ENCODE data around the gene TRIM44. TPM values are rescaled to one million over a fixed set of nuclear protein-coding genes. Genes with fewer than 3 reads are reported as not detected.

Gene TRIM44
- total RNA-seq, 1 experiment from 2014 or later = 81.4 TPM

DNA sequence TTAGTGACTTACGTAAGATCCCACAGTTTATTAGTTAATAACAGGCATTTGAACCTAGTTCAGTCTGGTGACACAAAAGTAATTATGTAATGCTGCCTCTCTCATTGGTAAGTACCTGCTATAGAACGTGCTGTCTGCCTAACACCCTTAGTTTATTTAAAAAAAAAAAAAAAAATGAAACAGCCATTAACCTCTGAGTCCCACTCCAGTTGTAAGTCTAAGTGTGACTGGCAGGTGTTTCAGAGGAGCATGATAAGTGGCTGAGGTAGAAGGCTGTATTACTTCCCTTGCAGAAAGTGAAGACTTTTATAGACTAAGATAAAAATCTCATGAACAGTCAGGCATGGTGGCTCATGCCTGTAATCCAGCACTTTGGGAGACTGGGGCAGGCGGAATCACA is 140.5 kb downstream of the TRIM44 start:
- POLR2A ChIA-PET = no interaction called here
- no peaks in the 10 kb centered on the region for H3K27me3 Mint-ChIP-seq (ENCODE audit: insufficient read depth, unreplicated experiment)
- intact Hi-C loops (cut with micrococcal nuclease; ENCODE audit: unreplicated experiment) = no loop called here
- H3K4me3 Mint-ChIP-seq (ENCODE audit: unreplicated experiment) = no peak overlapping the region
- Histone ChIP-seq H3K27me3 (replicated peaks; ENCODE audit: control insufficient read depth, insufficient read depth, low read length) (no peaks in the 10 kb centered on the region), H3K9me3 (no peaks in the 10 kb centered on the region), H3K4me3 (ENCODE audit: low read depth, low read length) (no peak overlapping the region), H3K4me1 (0 out of 2 replicates have a peak, but pooled peaks cover 2% of the 10 kb centered on the region), H3K36me3 (ENCODE audit: control insufficient read depth, insufficient read depth, low read length) (no peaks in the 10 kb centered on the region)
- DNase-seq = no peak
- H3K36me3 Mint-ChIP-seq (ENCODE audit: insufficient read depth, unreplicated experiment) = peaks cover 32% of the 10 kb centered on the region
- H3K9me3 Mint-ChIP-seq (ENCODE audit: unreplicated experiment) = peaks cover 9% of the 10 kb centered on the region
- no peaks in the 10 kb centered on the region for H3K4me1 Mint-ChIP-seq (ENCODE audit: low read depth, unreplicated experiment)
- no TSS peak for BruUV-seq (replicated peaks)
- CTCF ChIA-PET = interaction anchor here (5.8 kb wide), 1 partner anchor 19 kb away, joined by 19 read pairs; no protein-coding TSS in a partner anchor
- H3K27ac Mint-ChIP-seq (ENCODE audit: unreplicated experiment) = no peak overlapping the region
- TF ChIP-seq, protein P1, sequence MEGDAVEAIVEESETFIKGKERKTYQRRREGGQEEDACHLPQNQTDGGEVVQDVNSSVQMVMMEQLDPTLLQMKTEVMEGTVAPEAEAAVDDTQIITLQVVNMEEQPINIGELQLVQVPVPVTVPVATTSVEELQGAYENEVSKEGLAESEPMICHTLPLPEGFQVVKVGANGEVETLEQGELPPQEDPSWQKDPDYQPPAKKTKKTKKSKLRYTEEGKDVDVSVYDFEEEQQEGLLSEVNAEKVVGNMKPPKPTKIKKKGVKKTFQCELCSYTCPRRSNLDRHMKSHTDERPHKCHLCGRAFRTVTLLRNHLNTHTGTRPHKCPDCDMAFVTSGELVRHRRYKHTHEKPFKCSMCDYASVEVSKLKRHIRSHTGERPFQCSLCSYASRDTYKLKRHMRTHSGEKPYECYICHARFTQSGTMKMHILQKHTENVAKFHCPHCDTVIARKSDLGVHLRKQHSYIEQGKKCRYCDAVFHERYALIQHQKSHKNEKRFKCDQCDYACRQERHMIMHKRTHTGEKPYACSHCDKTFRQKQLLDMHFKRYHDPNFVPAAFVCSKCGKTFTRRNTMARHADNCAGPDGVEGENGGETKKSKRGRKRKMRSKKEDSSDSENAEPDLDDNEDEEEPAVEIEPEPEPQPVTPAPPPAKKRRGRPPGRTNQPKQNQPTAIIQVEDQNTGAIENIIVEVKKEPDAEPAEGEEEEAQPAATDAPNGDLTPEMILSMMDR (IDR thresholded peaks at IDR 0.05; ENCODE audit: insufficient read depth in 1 of 2, low read depth in 1 of 2, low read length in 1 of 2, severe bottlenecking in 1 of 2, unreplicated experiment in 1 of 2) = no peak

DNA sequence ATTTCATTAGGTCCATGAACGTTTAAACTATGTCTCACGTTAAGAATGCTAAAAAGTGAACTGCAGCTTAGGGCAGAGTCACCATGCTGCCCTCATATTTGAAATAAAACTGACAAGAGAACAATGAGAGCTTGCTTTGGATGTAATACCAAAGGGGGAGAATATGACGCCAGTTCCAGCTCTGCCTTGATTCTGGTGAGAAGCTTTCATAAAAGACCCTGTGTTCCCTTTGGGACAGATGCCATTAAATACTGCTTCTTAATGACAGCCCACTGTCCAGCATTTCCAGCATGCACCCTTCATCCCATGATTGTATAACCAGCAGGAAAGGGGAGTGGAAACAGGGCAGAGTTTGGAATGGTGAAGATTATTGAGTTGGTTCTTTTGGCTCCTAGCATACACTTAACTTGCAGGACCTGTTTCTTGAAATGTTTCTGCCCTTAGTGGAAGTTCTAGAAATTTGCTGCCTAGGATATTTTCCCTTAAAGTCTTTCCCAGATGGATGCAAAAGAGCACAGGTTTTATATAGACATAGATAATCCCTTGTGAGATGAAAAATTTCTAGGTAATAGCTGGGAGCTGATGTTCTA is 142.0 kb downstream of the TRIM44 start:
- no TSS peak for BruUV-seq (replicated peaks)
- TF ChIP-seq, protein P1 (IDR thresholded peaks at IDR 0.05; ENCODE audit: insufficient read depth in 1 of 2, low read depth in 1 of 2, low read length in 1 of 2, severe bottlenecking in 1 of 2, unreplicated experiment in 1 of 2) = no peak
- peaks cover 3% of the 10 kb centered on the region for H3K9me3 Mint-ChIP-seq (ENCODE audit: unreplicated experiment)
- intact Hi-C loops (cut with micrococcal nuclease; ENCODE audit: unreplicated experiment) = no loop called here
- H3K4me3 ChIP-seq (ENCODE audit: low read depth, low read length) = no peak overlapping the region
- H3K36me3 ChIP-seq (ENCODE audit: control insufficient read depth, insufficient read depth, low read length) = no peaks in the 10 kb centered on the region
- H3K4me1 ChIP-seq = 0 out of 2 replicates have a peak, but pooled peaks cover 2% of the 10 kb centered on the region
- H3K27me3 Mint-ChIP-seq (ENCODE audit: insufficient read depth, unreplicated experiment) = no peaks in the 10 kb centered on the region
- CTCF ChIA-PET = interaction anchor here (1.0 to 5.8 kb wide), 2 partner anchors 17 to 461 kb away, joined by 3 to 19 read pairs; no protein-coding TSS in a partner anchor
- no peaks in the 10 kb centered on the region for H3K9me3 ChIP-seq
- H3K27ac Mint-ChIP-seq (ENCODE audit: unreplicated experiment) = no peak overlapping the region
- peaks cover 29% of the 10 kb centered on the region for H3K36me3 Mint-ChIP-seq (ENCODE audit: insufficient read depth, unreplicated experiment)
- no peaks in the 10 kb centered on the region for H3K27me3 ChIP-seq (replicated peaks; ENCODE audit: control insufficient read depth, insufficient read depth, low read length)
- POLR2A ChIA-PET = no interaction called here
- no peaks in the 10 kb centered on the region for H3K4me1 Mint-ChIP-seq (ENCODE audit: low read depth, unreplicated experiment)
- H3K4me3 Mint-ChIP-seq (ENCODE audit: unreplicated experiment) = no peak overlapping the region
- no peak for DNase-seq

DNA sequence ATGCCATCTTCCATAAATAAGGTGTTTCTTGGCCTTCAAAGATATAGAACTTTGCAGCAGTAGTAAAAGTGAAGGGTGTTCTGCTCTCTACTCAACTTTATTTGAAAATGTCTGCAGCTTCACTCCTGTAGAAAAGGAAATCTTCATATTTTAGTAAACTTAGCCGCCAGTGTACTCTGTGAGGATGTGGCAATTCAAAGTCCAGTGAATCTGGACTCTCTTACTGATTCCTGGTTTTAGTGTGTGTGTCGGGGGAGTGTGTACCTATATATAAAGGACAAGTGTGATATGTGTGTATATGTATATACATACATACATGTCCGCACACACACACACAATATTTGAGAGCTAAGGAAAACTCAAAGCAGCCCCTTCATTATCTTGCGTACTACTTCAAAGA is 147.0 kb downstream of the TRIM44 start:
- H3K27ac Mint-ChIP-seq (ENCODE audit: unreplicated experiment) = no peak overlapping the region
- no peaks in the 10 kb centered on the region for H3K4me1 Mint-ChIP-seq (ENCODE audit: low read depth, unreplicated experiment)
- peaks cover 18% of the 10 kb centered on the region for H3K36me3 Mint-ChIP-seq (ENCODE audit: insufficient read depth, unreplicated experiment)
- TF ChIP-seq, protein P1 (IDR thresholded peaks at IDR 0.05; ENCODE audit: insufficient read depth in 1 of 2, low read depth in 1 of 2, low read length in 1 of 2, severe bottlenecking in 1 of 2, unreplicated experiment in 1 of 2) = no peak
- CTCF ChIA-PET = interaction anchor here (0.6 to 1.0 kb wide), 2 partner anchors 12 to 504 kb away, joined by 3 to 6 read pairs; no protein-coding TSS in a partner anchor
- no TSS peak for BruUV-seq (replicated peaks)
- Histone ChIP-seq H3K36me3 (ENCODE audit: control insufficient read depth, insufficient read depth, low read length) (no peaks in the 10 kb centered on the region), H3K4me1 (0 out of 2 replicates have a peak, but pooled peaks cover 2% of the 10 kb centered on the region), H3K27me3 (replicated peaks; ENCODE audit: control insufficient read depth, insufficient read depth, low read length) (no peaks in the 10 kb centered on the region), H3K4me3 (ENCODE audit: low read depth, low read length) (no peak overlapping the region), H3K9me3 (no peaks in the 10 kb centered on the region)
- no peak for DNase-seq
- POLR2A ChIA-PET = no interaction called here
- no peaks in the 10 kb centered on the region for H3K9me3 Mint-ChIP-seq (ENCODE audit: unreplicated experiment)
- H3K27me3 Mint-ChIP-seq (ENCODE audit: insufficient read depth, unreplicated experiment) = no peaks in the 10 kb centered on the region
- H3K4me3 Mint-ChIP-seq (ENCODE audit: unreplicated experiment) = no peak overlapping the region
- intact Hi-C loops (cut with micrococcal nuclease; ENCODE audit: unreplicated experiment) = no loop called here

Data from Caco-2 (cell line).